ENCODE results near the gene MROH2A.

Gene MROH2A

DNA sequence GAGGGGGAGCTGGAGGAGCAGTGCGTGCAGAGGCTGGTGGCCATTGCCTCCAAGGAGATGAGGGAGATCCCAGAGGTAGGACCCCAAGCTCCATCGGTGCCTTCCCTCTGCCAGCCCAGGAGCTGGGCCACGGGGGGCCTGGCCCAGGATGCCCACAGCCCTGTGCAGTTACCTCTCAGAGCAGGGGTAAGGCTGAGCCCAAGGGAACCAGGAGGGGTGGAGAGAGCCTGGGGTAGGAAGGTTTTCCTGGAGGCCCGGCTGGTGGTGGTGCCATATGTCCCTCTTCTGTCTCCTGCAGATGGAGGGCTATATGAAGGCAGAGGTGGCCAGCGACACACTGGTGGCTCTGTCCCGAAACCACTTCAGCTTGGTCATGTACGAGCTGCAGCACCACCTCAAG is 11.4 kb downstream of the MROH2A start:
- Histone ChIP-seq H3K79me2 (ENCODE audit: control insufficient read depth, insufficient read depth, low read length, poor library complexity) (no peaks in the 10 kb centered on the region), H4K91ac (ENCODE audit: low read depth, low read length) (no peak overlapping the region), H3K27ac (ENCODE audit: low read depth, low read length) (no peak overlapping the region), H3K79me1 (ENCODE audit: low read length) (no peaks in the 10 kb centered on the region), H3K36me3 (ENCODE audit: control insufficient read depth in 1 of 2, insufficient read depth in 2 of 2, low read length in 2 of 2) (no peaks in the 10 kb centered on the region), H3K14ac (ENCODE audit: low read length) (no peak overlapping the region), H3K4me3 (ENCODE audit: low read depth, low read length) (no peak overlapping the region), H3K4ac (ENCODE audit: low read depth, low read length) (no peak overlapping the region), H3K9ac (ENCODE audit: low read length) (no peak overlapping the region), H2BK5ac (ENCODE audit: low read depth, low read length, poor library complexity) (no peak overlapping the region), H2BK12ac (ENCODE audit: low read length) (no peak overlapping the region), H4K8ac (ENCODE audit: low read depth, low read length) (no peak overlapping the region), H3K4me2 (ENCODE audit: low read length) (no peak overlapping the region), H2BK120ac (ENCODE audit: insufficient read depth, low read length, poor library complexity) (no peak overlapping the region), H3K9me3 (ENCODE audit: insufficient read depth, low read depth, low read length) (peaks cover 10% of the 10 kb centered on the region), H3K23ac (ENCODE audit: low read length) (no peak overlapping the region), H3K27me3 (ENCODE audit: insufficient read depth, low read length) (no peaks in the 10 kb centered on the region), H4K12ac (ENCODE audit: low read depth, low read length) (no peak overlapping the region), H3K4me1 (ENCODE audit: control insufficient read depth in 1 of 2, insufficient read depth in 2 of 2, low read length in 2 of 2) (no peaks in the 10 kb centered on the region), H2AK5ac (ENCODE audit: low read length) (no peak overlapping the region), H3K18ac (ENCODE audit: low read length) (no peak overlapping the region), H2AFZ (ENCODE audit: insufficient read depth, low read length, poor library complexity) (no peak overlapping the region)
- no CpG with 5 or more reads among the region's 7 CpGs for WGBS (ENCODE audit: extremely low coverage, insufficient coverage, insufficient read length)
- DNase-seq = no peak

DNA sequence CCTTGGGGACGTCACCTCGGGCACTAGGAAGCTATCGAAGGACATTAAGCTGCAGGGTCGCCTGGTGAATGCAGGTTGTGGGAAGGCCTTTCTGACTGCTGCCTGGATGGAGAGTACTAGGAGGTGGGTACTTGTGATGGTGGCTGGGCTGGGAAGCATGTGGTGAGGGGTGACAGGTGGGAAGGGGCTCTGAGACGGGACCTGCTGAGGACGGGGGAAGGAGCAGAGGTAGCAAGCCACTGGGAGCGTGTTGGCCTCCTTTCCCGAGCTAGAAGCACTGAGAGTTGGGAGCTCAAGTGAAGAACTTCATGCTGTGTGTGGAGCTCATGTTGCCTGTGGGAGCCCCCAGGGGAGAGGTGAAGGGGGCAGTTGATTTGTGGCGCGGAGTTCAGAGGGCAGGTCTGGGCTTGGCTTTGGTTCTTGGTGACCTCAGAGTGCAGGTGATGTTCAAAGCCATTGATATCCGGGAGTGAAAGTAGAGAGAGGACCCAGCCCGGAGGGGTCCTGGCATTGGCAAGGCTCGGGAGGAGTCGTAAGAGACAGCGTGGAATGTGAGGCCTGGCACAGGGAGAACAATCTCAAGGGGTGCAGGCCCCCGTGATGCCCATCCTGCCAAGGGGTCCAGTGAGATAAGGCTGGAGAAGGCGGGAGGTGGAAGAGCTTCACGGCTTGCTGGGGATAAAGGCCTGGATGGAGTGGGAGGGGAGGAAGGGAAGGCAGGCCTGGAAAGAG is 13.2 kb downstream of the MROH2A start:
- no peak overlapping the region for H2AK5ac ChIP-seq (ENCODE audit: low read length)
- no peak overlapping the region for H3K4ac ChIP-seq (ENCODE audit: low read depth, low read length)
- no peak overlapping the region for H4K8ac ChIP-seq (ENCODE audit: low read depth, low read length)
- H3K79me1 ChIP-seq (ENCODE audit: low read length) = no peaks in the 10 kb centered on the region
- H3K9ac ChIP-seq (ENCODE audit: low read length) = no peak overlapping the region
- no peak overlapping the region for H2AFZ ChIP-seq (ENCODE audit: insufficient read depth, low read length, poor library complexity)
- no peaks in the 10 kb centered on the region for H3K36me3 ChIP-seq (ENCODE audit: control insufficient read depth in 1 of 2, insufficient read depth in 2 of 2, low read length in 2 of 2)
- no peak overlapping the region for H2BK12ac ChIP-seq (ENCODE audit: low read length)
- H3K79me2 ChIP-seq (ENCODE audit: control insufficient read depth, insufficient read depth, low read length, poor library complexity) = no peaks in the 10 kb centered on the region
- H4K12ac ChIP-seq (ENCODE audit: low read depth, low read length) = no peak overlapping the region
- no peaks in the 10 kb centered on the region for H3K27me3 ChIP-seq (ENCODE audit: insufficient read depth, low read length)
- no CpG with 5 or more reads among the region's 18 CpGs for WGBS (ENCODE audit: extremely low coverage, insufficient coverage, insufficient read length)
- H3K18ac ChIP-seq (ENCODE audit: low read length) = no peak overlapping the region
- no peak for DNase-seq
- no peak overlapping the region for H3K27ac ChIP-seq (ENCODE audit: low read depth, low read length)
- no peak overlapping the region for H2BK5ac ChIP-seq (ENCODE audit: low read depth, low read length, poor library complexity)
- no peak overlapping the region for H4K91ac ChIP-seq (ENCODE audit: low read depth, low read length)
- H3K4me3 ChIP-seq (ENCODE audit: low read depth, low read length) = no peak overlapping the region
- H3K14ac ChIP-seq (ENCODE audit: low read length) = no peak overlapping the region
- H3K4me1 ChIP-seq (ENCODE audit: control insufficient read depth in 1 of 2, insufficient read depth in 2 of 2, low read length in 2 of 2) = no peaks in the 10 kb centered on the region
- no peak overlapping the region for H3K4me2 ChIP-seq (ENCODE audit: low read length)
- peaks cover 13% of the 10 kb centered on the region for H3K9me3 ChIP-seq (ENCODE audit: insufficient read depth, low read depth, low read length)
- no peak overlapping the region for H3K23ac ChIP-seq (ENCODE audit: low read length)
- H2BK120ac ChIP-seq (ENCODE audit: insufficient read depth, low read length, poor library complexity) = no peak overlapping the region

DNA sequence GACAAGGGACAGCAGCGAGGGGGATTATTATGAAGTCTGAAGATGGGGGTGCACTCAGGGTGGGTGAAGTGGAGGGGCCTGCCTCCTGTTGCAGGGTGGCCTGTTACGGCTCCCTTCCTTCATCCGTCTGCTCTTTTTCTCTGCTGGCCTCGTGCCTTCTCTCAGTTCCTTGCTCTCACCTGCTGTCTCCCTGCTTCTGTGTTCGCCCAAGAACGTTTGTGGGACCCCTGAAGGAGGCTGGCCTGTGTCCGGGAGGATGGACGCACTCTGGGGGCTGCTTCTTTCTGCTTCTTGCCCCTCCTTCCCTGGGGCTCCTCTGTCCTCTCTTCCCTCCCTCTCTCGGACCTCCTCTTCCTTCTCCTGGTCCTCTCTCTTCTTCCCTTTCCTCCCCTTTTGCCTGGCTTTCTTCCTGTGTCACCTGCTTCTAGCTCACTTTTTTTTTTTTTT is 13.8 kb downstream of the MROH2A start:
- Histone ChIP-seq H2AFZ (ENCODE audit: insufficient read depth, low read length, poor library complexity) (no peak overlapping the region), H3K4me3 (ENCODE audit: low read depth, low read length) (no peak overlapping the region), H3K27me3 (ENCODE audit: insufficient read depth, low read length) (no peaks in the 10 kb centered on the region), H3K27ac (ENCODE audit: low read depth, low read length) (no peak overlapping the region), H3K36me3 (ENCODE audit: control insufficient read depth in 1 of 2, insufficient read depth in 2 of 2, low read length in 2 of 2) (no peaks in the 10 kb centered on the region), H2AK5ac (ENCODE audit: low read length) (no peak overlapping the region), H3K4me2 (ENCODE audit: low read length) (no peak overlapping the region), H3K9me3 (ENCODE audit: insufficient read depth, low read depth, low read length) (peaks cover 13% of the 10 kb centered on the region), H4K91ac (ENCODE audit: low read depth, low read length) (no peak overlapping the region), H3K4me1 (ENCODE audit: control insufficient read depth in 1 of 2, insufficient read depth in 2 of 2, low read length in 2 of 2) (no peaks in the 10 kb centered on the region), H2BK120ac (ENCODE audit: insufficient read depth, low read length, poor library complexity) (no peak overlapping the region), H3K79me2 (ENCODE audit: control insufficient read depth, insufficient read depth, low read length, poor library complexity) (no peaks in the 10 kb centered on the region), H3K18ac (ENCODE audit: low read length) (no peak overlapping the region), H4K8ac (ENCODE audit: low read depth, low read length) (no peak overlapping the region), H3K4ac (ENCODE audit: low read depth, low read length) (no peak overlapping the region), H3K23ac (ENCODE audit: low read length) (no peak overlapping the region), H3K9ac (ENCODE audit: low read length) (no peak overlapping the region), H3K14ac (ENCODE audit: low read length) (no peak overlapping the region), H4K12ac (ENCODE audit: low read depth, low read length) (no peak overlapping the region), H2BK5ac (ENCODE audit: low read depth, low read length, poor library complexity) (no peak overlapping the region), H3K79me1 (ENCODE audit: low read length) (no peaks in the 10 kb centered on the region), H2BK12ac (ENCODE audit: low read length) (no peak overlapping the region)
- no peak for DNase-seq
- WGBS (ENCODE audit: extremely low coverage, insufficient coverage, insufficient read length) = no CpG with 5 or more reads among the region's 9 CpGs

DNA sequence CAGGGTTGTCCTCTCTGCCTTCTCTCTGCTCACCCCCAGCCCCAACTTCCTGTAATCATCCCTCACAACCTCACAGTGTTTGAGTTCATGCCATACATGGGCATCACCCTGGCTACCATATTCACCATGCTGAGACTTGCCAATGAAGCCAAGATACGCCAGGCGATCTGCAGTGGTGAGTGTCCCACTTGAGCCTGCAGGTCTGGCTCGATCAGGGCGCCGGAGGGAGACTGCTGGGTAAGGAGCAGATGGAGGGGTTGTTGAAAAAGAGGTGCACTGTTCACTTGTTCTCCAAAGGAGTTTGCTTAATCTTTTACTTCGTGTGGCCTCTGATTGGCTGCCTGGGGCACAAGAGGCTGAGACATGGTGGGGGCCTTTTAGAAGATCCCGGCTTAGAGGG is 14.6 kb downstream of the MROH2A start:
- H2BK12ac ChIP-seq (ENCODE audit: low read length) = no peak overlapping the region
- no peak overlapping the region for H2BK120ac ChIP-seq (ENCODE audit: insufficient read depth, low read length, poor library complexity)
- H3K4me3 ChIP-seq (ENCODE audit: low read depth, low read length) = no peak overlapping the region
- WGBS (ENCODE audit: extremely low coverage, insufficient coverage, insufficient read length) = no CpG with 5 or more reads among the region's 7 CpGs
- peaks cover 13% of the 10 kb centered on the region for H3K9me3 ChIP-seq (ENCODE audit: insufficient read depth, low read depth, low read length)
- no peak overlapping the region for H3K27ac ChIP-seq (ENCODE audit: low read depth, low read length)
- H3K14ac ChIP-seq (ENCODE audit: low read length) = no peak overlapping the region
- DNase-seq = no peak
- no peak overlapping the region for H4K91ac ChIP-seq (ENCODE audit: low read depth, low read length)
- H2BK5ac ChIP-seq (ENCODE audit: low read depth, low read length, poor library complexity) = no peak overlapping the region
- no peaks in the 10 kb centered on the region for H3K36me3 ChIP-seq (ENCODE audit: control insufficient read depth in 1 of 2, insufficient read depth in 2 of 2, low read length in 2 of 2)
- no peaks in the 10 kb centered on the region for H3K4me1 ChIP-seq (ENCODE audit: control insufficient read depth in 1 of 2, insufficient read depth in 2 of 2, low read length in 2 of 2)
- no peak overlapping the region for H4K8ac ChIP-seq (ENCODE audit: low read depth, low read length)
- no peaks in the 10 kb centered on the region for H3K27me3 ChIP-seq (ENCODE audit: insufficient read depth, low read length)
- no peak overlapping the region for H3K4me2 ChIP-seq (ENCODE audit: low read length)
- no peak overlapping the region for H3K9ac ChIP-seq (ENCODE audit: low read length)
- no peaks in the 10 kb centered on the region for H3K79me1 ChIP-seq (ENCODE audit: low read length)
- H2AFZ ChIP-seq (ENCODE audit: insufficient read depth, low read length, poor library complexity) = no peak overlapping the region
- H4K12ac ChIP-seq (ENCODE audit: low read depth, low read length) = no peak overlapping the region
- no peak overlapping the region for H3K4ac ChIP-seq (ENCODE audit: low read depth, low read length)
- H3K79me2 ChIP-seq (ENCODE audit: control insufficient read depth, insufficient read depth, low read length, poor library complexity) = no peaks in the 10 kb centered on the region
- no peak overlapping the region for H3K23ac ChIP-seq (ENCODE audit: low read length)
- no peak overlapping the region for H2AK5ac ChIP-seq (ENCODE audit: low read length)
- no peak overlapping the region for H3K18ac ChIP-seq (ENCODE audit: low read length)
